ENCODE data around the gene RPGRIP1L. TPM values are rescaled to one million over a fixed set of nuclear protein-coding genes. Genes with fewer than 3 reads are reported as not detected.

The RPGRIP1L gene
- total RNA-seq, 2 donors from 2014 or later: 6.0 to 7.7 TPM

DNA sequence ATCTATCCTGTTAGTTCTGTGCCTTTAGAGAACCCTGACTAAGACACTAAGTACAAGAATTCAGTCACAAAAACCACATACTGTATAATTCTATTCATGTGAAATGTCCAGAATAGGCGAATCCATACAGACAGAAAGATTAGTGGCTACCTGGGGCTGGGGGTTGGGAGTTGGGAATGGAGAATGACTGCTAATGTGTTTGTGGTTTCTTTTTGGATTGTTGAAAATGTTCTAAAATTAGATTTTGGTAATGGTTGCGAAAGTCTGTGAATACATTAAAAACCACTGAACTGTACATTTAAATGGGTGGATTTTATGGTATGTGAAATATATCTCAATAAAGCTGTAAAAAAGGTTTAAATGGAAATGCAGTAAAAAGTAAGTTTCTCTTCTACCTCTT, 120.3 kb downstream of the RPGRIP1L start:
- no peaks in the 10 kb centered on the region for H3K9me3 Mint-ChIP-seq
- no peak for ATAC-seq (replicated peaks)
- no peak overlapping the region for H3K27ac Mint-ChIP-seq
- H3K4me3 Mint-ChIP-seq: no peak overlapping the region
- no peaks in the 10 kb centered on the region for H3K4me1 Mint-ChIP-seq
- no peaks in the 10 kb centered on the region for H3K36me3 Mint-ChIP-seq (ENCODE audit: low read depth)
- H3K27me3 Mint-ChIP-seq: no peaks in the 10 kb centered on the region

DNA sequence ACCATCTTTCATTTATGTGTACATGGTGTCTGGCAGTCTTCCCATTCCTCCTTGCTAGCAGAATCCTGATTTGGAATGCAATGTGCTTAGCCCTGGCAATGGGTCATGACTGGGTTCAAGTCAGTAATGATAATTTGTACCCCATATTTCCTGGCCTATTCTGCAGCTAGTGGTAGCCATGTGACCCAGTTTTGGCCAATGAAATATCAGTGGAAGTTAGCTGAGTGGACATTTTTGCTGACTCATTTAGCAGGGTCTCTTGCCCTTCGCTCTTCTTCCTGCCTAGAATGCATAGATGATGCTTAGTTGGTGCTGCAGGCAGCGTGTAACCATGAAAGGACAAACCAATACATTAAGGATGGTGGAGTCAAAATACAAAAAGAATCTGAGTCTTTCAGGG, 121.9 kb downstream of the RPGRIP1L start:
- Mint-ChIP-seq H3K27ac (no peak overlapping the region), H3K36me3 (ENCODE audit: low read depth) (no peaks in the 10 kb centered on the region), H3K4me1 (no peaks in the 10 kb centered on the region), H3K9me3 (no peaks in the 10 kb centered on the region), H3K4me3 (no peak overlapping the region), H3K27me3 (no peaks in the 10 kb centered on the region)
- ATAC-seq (replicated peaks): no peak

DNA sequence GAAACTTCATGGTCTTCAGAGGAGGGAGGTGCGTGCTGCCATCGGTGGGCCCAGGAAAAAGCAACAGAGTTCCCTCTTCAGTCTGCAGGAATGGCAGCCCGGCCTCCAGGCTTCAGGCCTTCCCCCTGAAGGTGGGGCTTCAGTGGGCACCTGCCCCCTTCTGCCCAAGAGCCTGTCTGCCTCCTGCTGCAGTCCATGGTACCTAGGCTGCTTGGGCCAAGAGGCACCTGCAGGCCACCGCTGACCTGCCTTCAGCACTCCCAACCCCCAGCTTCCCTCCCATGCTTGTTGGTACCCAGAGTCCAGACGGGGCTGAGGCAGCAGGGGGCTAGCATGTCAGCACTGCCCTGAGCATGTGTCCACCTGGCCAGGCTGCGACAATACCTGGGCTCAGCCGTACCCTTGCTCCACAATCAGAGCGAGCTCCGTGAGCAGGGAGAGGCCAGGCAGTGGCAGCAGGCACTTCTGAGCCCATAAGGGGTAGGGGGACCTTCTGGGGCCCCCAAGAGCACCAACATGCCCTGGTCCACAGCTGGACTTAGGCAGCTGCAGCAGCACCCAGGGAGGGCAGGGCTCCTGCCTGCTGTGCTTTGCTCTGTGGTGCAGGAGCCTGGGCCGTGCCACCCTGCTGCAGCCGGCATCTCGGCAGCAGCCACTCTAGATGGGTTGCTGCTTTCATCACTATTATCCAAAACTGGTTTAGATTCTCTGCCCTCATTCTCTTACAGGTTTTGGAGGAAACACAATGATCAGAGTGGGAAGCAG, 123.4 kb downstream of the RPGRIP1L start:
- no peak for ATAC-seq (replicated peaks)
- no peaks in the 10 kb centered on the region for H3K4me1 Mint-ChIP-seq
- H3K27ac Mint-ChIP-seq: no peak overlapping the region
- no peaks in the 10 kb centered on the region for H3K27me3 Mint-ChIP-seq
- H3K4me3 Mint-ChIP-seq: no peak overlapping the region
- H3K36me3 Mint-ChIP-seq (ENCODE audit: low read depth): no peaks in the 10 kb centered on the region
- H3K9me3 Mint-ChIP-seq: no peaks in the 10 kb centered on the region

DNA sequence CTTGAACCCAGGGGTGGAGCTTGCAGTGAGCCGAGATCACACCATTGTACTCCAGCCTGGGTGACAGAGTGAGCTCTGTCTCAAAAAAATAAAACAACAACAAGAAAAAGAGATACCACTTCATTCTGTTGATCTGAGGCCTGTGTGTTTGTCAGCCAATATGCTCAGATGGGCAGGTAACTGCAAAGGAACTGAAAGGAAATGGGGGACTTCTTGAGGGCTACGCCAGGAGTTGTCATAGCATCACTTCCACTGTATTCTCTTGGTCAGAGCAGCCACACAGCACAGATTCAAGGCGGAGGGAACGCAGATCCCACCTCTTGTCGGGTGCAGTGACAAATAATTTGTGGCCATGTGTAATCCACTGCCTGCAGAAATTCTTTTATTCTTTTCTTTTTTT, 126.8 kb downstream of the RPGRIP1L start:
- H3K27me3 Mint-ChIP-seq: no peaks in the 10 kb centered on the region
- peaks cover 11% of the 10 kb centered on the region for H3K9me3 Mint-ChIP-seq
- H3K4me3 Mint-ChIP-seq: no peak overlapping the region
- no peak overlapping the region for H3K27ac Mint-ChIP-seq
- ATAC-seq (replicated peaks): no peak
- H3K36me3 Mint-ChIP-seq (ENCODE audit: low read depth): no peaks in the 10 kb centered on the region
- no peaks in the 10 kb centered on the region for H3K4me1 Mint-ChIP-seq

DNA sequence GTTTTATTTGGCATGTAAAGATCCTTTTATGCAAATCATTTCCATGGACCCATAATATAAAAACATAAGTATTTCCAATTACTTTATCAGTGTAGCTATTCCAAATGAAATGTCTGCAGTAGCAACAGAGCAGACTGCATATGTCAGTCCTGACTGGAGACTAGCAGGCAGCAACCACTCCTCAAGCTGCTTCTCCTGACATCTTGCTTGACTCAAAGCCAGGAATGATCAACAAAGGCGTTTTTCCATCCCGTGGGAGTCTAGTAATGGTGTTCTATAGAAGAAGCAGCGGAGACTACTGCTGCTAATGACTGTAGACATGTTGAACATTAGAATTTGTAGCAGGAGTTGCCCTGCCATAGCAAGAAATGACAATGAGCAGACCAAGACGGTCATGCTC, 127.4 kb downstream of the RPGRIP1L start:
- Mint-ChIP-seq H3K9me3 (peaks cover 17% of the 10 kb centered on the region), H3K4me3 (no peak overlapping the region), H3K4me1 (no peaks in the 10 kb centered on the region), H3K27ac (no peak overlapping the region), H3K36me3 (ENCODE audit: low read depth) (no peaks in the 10 kb centered on the region), H3K27me3 (no peaks in the 10 kb centered on the region)
- no peak for ATAC-seq (replicated peaks)

DNA sequence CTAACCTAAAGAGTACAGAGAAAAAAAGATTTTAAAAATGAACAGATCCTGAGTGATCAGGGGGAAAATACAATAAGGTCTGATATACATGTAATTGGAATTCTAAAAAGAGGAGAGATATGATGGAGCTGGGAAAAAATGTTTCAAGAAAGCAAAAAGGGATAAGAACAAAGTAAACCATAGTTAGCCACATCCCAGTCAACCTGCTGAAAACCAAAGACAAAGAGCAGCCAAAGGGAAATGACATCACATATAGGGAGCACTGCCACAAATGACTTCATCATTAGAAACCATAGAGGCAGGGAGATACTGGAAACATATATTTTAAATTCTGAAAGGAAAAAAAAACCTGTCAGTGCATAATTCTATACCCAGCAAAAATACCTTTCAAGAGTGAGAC, 131.9 kb downstream of the RPGRIP1L start:
- H3K4me1 Mint-ChIP-seq: no peaks in the 10 kb centered on the region
- H3K4me3 Mint-ChIP-seq: no peak overlapping the region
- H3K27ac Mint-ChIP-seq: no peak overlapping the region
- H3K9me3 Mint-ChIP-seq: peaks cover 26% of the 10 kb centered on the region
- no peak for ATAC-seq (replicated peaks)
- H3K27me3 Mint-ChIP-seq: peaks cover 10% of the 10 kb centered on the region
- no peaks in the 10 kb centered on the region for H3K36me3 Mint-ChIP-seq (ENCODE audit: low read depth)

DNA sequence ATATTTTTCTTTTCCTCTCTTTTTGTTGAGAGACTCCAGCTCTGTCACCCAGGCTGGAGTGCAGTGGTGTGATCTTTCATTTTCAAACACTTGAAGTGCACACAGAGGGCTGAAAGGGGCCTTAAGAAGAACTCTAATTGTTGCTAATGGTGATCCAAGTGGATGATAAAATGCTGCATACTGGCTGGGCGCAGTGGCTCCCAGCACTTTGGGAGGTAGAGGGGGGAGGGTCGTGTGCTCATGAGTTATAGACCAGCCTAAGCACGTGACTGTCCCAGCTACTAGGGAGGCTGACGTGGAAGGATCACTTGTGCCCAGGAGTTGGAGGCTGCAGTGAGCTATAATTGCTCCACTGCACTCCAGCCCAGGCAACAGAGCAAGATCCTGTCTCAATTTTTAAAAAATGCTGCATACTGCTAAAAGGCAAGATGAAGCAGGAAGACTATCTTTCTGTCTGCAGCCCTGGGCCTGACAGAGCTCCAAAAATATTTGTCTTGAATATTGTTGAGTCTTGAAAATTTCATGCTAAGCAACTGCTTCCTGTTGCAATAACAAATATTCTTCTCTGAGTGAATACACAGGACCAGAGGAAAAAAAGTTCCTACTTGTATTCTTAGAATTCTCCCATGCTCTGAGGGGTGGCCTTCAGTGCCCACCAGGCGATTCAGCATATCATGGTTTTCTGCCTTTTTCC, 137.0 kb downstream of the RPGRIP1L start:
- ATAC-seq (replicated peaks): no peak
- no peaks in the 10 kb centered on the region for H3K36me3 Mint-ChIP-seq (ENCODE audit: low read depth)
- H3K27ac Mint-ChIP-seq: no peak overlapping the region
- H3K4me3 Mint-ChIP-seq: no peak overlapping the region
- H3K9me3 Mint-ChIP-seq: peaks cover 14% of the 10 kb centered on the region
- peaks cover 10% of the 10 kb centered on the region for H3K27me3 Mint-ChIP-seq
- no peaks in the 10 kb centered on the region for H3K4me1 Mint-ChIP-seq

DNA sequence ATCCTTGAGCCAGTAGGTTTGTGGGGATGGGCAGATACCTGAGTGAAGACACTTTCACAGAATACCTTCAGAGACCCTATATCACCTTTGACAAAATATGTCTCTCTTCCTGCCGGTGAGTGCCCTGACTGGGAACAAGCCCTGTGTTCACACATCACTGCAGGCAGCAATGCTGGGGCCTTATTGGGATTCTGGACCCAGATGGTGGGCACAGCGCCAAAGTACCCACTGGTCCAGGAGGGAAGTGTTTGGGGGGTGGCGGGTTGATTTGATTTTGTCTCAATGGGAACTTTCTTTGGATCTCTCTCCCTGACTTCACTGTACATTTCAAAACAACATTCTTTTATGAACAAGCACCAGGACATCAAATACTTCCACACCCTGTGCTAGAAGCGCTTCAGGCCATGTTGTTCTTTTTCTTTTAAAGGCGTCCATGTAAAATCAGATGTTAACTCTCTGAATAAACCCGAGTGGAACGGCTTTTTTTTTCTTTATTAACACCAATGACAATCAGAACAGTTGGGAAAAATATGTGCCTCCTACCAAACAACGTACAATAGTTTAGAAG, 138.3 kb downstream of the RPGRIP1L start:
- no peak overlapping the region for H3K27ac Mint-ChIP-seq
- no peaks in the 10 kb centered on the region for H3K36me3 Mint-ChIP-seq (ENCODE audit: low read depth)
- no peak for ATAC-seq (replicated peaks)
- peaks cover 3% of the 10 kb centered on the region for H3K9me3 Mint-ChIP-seq
- no peak overlapping the region for H3K4me3 Mint-ChIP-seq
- H3K27me3 Mint-ChIP-seq: peaks cover 9% of the 10 kb centered on the region
- no peaks in the 10 kb centered on the region for H3K4me1 Mint-ChIP-seq

DNA sequence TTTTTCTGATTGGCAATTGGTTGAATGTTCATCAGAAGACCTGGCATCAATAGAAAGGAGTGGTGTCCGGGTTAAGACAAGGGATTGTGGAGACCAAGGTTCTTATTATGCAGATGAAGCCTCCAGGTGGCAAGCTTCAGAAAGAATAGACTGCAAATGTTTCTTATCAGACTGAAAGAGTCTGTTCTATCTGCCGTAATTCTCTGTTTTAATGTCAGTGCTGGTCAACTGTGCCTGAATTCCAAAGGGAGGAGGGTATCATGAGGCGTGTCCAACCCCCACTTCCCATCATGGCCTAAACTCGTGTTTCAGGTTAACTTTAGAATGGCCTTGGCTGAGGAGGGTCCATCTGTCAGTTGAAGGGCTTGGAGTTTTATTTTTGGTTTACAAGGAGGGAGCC, 140.2 kb downstream of the RPGRIP1L start:
- H3K27me3 Mint-ChIP-seq: peaks cover under 1% of the 10 kb centered on the region
- H3K9me3 Mint-ChIP-seq: no peaks in the 10 kb centered on the region
- no peak for ATAC-seq (replicated peaks)
- H3K36me3 Mint-ChIP-seq (ENCODE audit: low read depth): no peaks in the 10 kb centered on the region
- H3K4me3 Mint-ChIP-seq: no peak overlapping the region
- H3K4me1 Mint-ChIP-seq: no peaks in the 10 kb centered on the region
- no peak overlapping the region for H3K27ac Mint-ChIP-seq

DNA sequence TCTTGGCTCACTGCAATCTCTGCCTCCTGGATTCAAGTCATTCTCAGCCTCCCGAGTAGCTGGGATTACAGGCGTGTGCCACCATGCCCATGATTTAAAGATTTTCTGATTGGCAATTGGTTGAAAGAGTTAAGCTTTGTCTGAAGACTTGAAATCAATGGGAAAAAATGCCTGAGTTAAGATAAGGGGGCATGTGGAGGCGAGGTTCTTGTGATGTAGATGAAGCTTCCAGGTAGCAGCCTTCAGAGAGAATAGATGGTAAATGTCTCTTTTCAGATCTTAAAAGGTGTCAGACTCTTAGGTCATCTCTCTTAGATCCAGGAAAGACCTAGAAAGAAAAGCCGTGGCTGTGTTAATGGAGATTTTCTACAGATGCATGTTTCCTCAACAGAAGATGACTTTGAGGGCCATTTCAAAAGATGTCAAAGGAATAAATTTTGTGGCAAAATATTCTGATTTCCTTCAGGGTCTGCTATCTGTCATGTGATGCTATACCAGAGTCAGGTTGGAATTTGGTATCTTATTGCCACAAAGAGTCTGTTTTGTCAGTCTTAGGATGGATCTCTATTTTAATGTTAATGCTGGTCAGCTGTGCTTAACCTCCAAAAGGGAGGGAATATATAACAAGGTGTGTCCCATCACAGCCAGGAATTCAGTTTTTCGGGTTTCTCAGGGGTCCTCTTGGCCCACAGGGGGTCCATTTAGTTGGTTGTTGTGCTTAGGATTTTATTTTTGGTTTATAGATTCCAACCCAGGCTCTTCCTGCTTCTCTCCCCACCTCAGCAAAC, 142.4 kb downstream of the RPGRIP1L start:
- Mint-ChIP-seq H3K9me3 (no peaks in the 10 kb centered on the region), H3K36me3 (ENCODE audit: low read depth) (no peaks in the 10 kb centered on the region), H3K27ac (no peak overlapping the region), H3K4me3 (no peak overlapping the region), H3K4me1 (no peaks in the 10 kb centered on the region), H3K27me3 (no peaks in the 10 kb centered on the region)
- ATAC-seq (replicated peaks): no peak

DNA sequence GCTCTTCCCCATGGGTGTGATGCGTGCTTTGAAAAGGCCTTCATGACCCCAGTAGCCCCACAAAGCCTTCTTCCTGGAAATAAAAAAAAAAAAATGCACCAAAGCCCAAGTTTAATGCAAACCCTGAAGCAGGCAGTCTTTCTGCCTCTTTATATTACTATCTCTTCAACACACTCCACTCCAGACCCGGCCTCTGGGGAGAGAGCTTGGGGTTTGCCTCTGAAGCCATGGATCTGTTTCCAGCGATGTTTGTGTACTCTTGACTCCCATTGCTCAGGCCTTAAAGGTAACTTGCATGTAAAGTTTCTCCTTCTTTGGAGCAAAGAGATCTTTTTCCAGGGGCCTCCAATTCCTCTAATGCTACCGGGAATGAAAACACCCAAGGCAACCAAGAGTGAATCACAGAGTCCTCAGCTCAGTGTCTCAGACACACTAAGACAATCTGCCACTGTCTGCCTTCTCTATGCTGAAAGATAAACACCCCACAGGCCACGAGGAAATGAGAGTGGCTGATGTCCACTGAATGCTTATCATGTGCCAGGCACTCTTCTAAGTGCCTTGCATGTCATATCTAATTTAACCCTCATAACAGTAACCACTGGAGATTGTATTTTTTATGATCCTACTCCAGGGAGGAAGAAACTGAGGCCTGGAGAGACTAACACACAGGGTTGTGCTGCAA, 144.2 kb downstream of the RPGRIP1L start:
- H3K9me3 Mint-ChIP-seq: no peaks in the 10 kb centered on the region
- H3K27ac Mint-ChIP-seq: no peak overlapping the region
- ATAC-seq (replicated peaks): no peak
- no peaks in the 10 kb centered on the region for H3K36me3 Mint-ChIP-seq (ENCODE audit: low read depth)
- no peaks in the 10 kb centered on the region for H3K27me3 Mint-ChIP-seq
- no peak overlapping the region for H3K4me3 Mint-ChIP-seq
- H3K4me1 Mint-ChIP-seq: no peaks in the 10 kb centered on the region

DNA sequence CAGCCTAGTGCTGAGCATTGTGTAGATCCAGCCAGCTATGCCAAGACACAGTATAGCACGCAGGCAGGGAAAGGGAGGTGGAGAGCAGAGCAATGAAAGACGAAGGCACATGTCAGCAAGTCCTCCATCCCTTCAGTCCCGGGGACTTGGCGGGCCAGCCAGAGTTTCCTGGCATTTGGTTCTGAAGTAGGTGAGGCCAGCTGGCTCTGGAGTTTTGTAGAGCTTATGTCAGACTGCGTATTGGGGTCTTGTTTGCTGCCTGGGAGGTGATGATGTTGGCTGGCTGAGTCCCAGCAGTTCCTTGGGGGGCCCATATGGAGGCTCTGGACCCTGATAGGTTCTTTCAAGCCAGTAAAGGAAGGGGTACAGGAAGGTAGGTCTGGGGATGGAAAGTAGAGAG, 144.9 kb downstream of the RPGRIP1L start:
- Mint-ChIP-seq H3K4me3 (no peak overlapping the region), H3K36me3 (ENCODE audit: low read depth) (no peaks in the 10 kb centered on the region), H3K4me1 (no peaks in the 10 kb centered on the region), H3K27ac (no peak overlapping the region), H3K9me3 (no peaks in the 10 kb centered on the region), H3K27me3 (no peaks in the 10 kb centered on the region)
- no peak for ATAC-seq (replicated peaks)

DNA sequence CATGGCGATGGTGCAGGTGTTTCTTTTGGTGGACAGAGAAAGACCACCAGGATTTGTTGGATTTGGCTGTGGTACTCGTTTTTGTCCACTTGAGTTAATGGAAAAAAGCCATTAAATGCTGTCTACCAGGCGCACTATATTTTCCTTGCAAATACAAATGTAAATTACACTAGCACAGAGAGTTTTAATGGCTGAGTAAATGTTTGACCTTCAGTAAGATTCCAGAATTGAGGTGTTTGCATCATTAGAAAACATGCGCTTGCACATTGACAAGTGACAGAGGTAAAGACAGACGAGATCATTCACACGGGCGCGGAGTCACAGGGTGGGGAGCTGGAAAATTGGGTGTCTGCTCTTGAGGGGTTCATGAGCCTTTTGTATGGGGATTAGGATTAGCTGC, 147.1 kb downstream of the RPGRIP1L start:
- no peak for ATAC-seq (replicated peaks)
- no peaks in the 10 kb centered on the region for H3K4me1 Mint-ChIP-seq
- no peak overlapping the region for H3K27ac Mint-ChIP-seq
- no peak overlapping the region for H3K4me3 Mint-ChIP-seq
- H3K9me3 Mint-ChIP-seq: no peaks in the 10 kb centered on the region
- H3K27me3 Mint-ChIP-seq: no peaks in the 10 kb centered on the region
- H3K36me3 Mint-ChIP-seq (ENCODE audit: low read depth): no peaks in the 10 kb centered on the region

DNA sequence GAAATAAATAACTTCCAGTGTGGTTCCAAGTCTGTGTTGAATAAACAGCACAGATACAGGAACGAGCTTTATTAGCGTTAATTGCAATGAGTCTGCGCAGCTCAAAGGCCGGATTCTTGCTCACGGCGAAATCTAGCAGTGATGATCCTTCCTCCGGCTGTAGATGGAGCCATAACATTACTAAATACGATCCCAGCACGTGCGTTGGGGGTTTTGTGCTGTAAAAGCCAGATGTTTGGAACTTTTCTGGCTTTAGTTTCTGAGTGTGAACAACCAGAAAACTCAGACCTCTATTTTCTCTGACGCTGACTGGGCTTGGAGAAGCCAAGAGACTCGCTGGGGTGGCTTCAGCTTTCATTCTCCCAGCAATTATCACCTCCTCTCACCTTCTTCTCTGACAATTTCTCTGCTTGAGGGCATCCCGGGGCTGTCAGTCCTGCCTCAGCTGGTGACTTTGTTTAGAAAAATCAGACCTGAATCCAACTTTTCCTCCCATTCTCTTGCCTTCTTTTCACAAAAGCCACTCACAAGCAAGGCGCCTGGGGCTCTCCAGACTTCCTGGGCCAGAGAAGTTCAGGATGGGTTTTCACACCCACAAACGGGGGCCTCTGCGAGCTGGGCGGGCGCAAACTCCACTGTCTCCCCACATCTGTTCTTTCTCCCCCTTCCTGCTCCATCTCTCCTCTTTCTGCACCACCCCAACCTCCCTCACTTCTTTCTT, 153.5 kb downstream of the RPGRIP1L start:
- H3K36me3 Mint-ChIP-seq (ENCODE audit: low read depth): no peaks in the 10 kb centered on the region
- no peaks in the 10 kb centered on the region for H3K9me3 Mint-ChIP-seq
- H3K27ac Mint-ChIP-seq: no peak overlapping the region
- peak; percentile 65 for ATAC-seq (replicated peaks)
- H3K27me3 Mint-ChIP-seq: peaks cover 7% of the 10 kb centered on the region
- peaks cover 3% of the 10 kb centered on the region for H3K4me1 Mint-ChIP-seq
- H3K4me3 Mint-ChIP-seq: no peak overlapping the region

Measured in activated T-helper 17 cell treated with anti-CD3 and anti-CD28 coated beads, Interleukin-2, amount 50 U/mL, for 72 hours (primary cell).